ENCODE measurements around the gene RNF141. TPM values are rescaled to one million over a fixed set of nuclear protein-coding genes. Genes with fewer than 3 reads are reported as not detected.

Gene RNF141
- polyA plus RNA-seq, 3 donors = 32.8 to 44.6 (median 37.7) TPM

DNA sequence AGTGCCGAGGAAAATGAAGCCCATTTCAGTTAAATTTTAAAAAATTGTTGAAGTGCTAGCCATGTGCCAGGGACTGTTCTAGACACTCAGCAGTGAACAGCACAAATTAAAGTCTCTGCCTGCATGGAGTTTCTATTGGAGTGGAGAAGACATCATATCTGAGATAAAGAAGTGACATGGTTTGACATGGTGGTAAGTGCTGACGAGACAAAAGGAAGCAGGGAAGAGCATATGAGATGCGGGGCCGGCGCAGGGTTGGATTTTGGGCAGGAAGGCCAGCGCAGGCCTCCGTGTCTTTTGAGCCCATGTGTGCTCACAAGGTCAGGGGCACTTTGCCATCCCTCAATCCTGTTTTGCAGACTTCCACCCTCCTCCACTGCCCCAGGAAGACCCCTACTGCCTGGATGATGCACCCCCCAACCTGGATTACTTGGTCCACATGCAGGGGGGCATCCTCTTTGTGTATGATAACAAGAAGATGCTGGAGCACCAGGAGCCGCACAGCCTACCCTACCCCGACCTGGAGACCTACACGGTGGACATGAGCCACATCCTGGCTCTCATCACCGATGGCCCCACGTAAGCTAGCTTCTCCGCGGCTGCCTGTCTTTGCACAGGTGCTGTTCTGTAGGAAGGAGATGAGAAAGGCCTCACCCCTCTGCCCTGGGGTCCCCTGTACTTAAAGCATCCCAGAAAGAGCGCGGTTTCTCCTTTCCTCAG is 56.4 kb downstream of the RNF141 start:
- no peak for DNase-seq

GRCh38 chr11:10483584-10483983 is 57.4 kb downstream of the RNF141 start:
- no peak for DNase-seq

DNA sequence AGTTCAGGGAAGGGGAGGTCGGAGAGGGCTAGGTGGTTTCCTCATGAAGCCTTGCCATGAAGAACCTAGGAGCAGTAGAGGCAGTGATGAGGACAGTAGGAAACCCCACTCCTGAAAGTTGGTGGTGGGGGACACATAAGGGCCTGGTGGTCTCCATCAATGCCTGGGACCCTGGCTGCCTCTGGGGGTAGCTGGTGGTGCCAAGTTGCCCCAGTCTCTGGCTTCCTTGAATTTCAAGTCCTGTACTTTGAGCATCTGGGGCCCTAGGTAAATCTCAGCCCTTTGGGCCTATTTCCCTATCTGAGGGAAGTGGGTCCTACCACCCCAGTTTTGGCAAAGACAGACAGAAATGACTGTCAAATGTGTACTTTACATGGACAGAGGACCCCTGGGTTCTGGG is 57.8 kb downstream of the RNF141 start:
- no peak for DNase-seq

- no peak for DNase-seq
These were observed 59.2 kb downstream of the RNF141 start for GRCh38 chr11:10481560-10482349.

DNA sequence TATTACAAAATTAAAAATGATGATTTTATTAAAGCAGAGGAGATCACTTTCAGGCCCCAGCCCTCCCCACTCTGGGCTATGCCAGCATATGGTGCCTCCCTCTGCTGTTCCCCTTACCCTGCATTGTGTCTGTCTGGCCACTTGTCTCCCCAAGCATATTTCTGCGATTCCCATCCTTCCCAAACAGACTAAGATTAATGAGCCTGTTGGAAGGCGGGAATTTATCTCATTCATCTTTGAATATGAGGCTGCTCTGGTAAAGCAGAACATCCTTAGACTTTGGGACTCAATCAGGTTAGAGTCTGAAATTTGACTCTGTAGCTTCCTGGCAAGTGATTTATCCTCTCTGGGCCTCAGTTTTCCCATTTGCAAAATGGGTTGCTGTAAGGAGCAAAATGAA is 60.2 kb downstream of the RNF141 start:
- DNase-seq = no peak

- no peak for DNase-seq
These were observed 61.0 kb downstream of the RNF141 start for GRCh38 chr11:10480026-10480425.

DNA sequence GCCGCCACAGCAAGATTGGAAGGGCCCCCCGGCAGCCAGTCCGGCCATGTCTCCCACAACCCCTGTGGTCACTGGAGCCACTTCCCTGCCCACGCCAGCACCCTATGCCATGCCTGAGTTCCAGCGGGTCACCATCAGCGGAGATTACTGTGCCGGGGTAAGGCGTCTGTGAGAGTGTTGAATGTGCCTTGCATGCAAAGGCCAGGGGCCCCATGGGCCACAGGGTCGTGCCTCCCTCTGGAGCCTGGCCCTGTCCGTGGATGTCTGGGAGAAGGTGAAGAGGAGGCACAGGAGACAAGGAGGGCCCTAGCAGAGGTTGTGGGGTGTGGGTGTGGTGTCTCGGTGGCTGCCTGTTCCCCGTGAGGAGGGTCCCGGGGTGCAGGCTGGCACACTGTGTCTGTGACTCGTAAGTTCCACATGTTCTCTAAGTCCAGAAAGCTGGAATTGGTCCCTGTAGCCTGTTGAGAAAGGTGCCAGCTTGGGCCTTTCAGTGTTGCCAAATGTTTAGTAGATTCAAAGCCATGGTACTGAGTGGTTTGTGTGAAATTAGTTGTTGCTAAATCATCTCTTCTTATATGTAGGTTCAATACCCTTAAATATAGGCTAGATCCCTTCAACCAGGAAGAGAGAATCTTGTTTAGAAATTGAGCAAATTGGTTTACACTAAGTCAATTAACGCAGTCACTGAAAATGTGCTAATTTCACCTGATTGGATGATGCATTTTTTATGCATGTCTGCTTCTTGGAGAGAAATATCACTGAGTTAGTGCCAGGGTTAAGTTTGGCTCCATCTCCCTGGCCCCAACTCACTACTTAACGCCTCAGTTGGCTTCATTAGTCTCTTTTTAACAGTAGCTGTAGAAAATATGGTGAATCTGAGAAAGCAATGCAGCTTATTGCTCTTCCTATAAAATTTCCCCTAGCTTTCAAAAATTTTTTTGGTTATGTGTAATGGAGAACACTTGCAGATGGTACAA is 62.1 kb downstream of the RNF141 start:
- no peak for DNase-seq

DNA sequence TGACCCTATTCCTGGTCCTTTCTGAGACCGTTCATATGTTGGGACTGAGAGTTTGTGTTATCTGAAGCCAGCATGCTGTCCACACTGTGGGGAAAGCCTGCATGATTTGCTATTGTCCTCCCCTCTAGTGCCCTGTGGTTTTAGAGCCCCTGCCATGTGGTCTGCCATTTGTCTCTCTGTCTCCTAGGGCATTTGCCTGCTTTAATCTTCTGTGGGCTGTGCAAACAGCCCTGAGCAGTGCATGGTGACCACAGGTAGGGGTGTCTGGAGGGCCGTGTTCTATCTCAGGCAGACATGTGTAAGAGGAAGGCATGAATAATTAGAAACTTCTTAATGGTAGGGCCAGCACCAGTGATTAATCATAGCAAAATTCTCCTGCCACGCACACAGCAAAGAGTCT is 62.9 kb downstream of the RNF141 start:
- DNase-seq = no peak

GRCh38 chr11:10477690-10478046 is 63.3 kb downstream of the RNF141 start:
- no peak for DNase-seq

DNA sequence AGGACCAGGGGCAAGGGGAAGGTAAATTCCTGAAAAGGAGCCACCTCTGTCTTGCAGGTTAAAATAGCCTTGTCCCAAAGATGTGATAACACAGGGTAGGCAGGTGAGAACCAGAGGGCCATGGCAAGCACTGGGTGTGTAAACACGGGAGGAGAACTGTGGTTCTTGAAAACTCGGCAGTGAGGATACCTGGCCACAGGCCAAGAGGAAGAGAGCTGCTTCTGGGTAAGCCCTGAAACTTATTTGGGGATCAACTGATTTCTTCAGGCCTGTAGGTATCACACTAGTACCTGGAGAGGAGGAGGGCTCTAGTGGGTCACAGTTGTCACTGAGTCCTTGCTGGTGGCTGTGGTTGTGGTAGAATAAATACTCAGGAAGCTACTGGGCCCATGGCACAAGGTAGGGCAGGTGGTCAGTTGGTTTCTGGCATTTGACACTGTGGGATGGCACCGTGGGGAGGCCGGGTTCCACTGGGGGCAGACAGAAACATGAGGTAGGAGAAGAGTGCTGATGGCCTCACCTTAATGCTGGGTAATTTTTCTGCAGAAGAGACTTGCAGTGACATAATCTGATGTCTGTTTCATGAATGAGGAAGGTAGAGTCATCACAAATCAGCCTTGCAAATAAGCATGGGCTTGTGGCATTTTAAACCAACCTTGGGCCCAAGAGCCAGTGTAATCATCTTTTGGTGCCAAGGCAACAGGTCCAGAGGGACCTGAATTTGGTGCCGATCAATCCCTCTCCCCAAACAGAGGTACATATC is 63.9 kb downstream of the RNF141 start:
- DNase-seq = no peak

GRCh38 chr11:10476342-10476741 is 64.6 kb downstream of the RNF141 start:
- DNase-seq = no peak

DNA sequence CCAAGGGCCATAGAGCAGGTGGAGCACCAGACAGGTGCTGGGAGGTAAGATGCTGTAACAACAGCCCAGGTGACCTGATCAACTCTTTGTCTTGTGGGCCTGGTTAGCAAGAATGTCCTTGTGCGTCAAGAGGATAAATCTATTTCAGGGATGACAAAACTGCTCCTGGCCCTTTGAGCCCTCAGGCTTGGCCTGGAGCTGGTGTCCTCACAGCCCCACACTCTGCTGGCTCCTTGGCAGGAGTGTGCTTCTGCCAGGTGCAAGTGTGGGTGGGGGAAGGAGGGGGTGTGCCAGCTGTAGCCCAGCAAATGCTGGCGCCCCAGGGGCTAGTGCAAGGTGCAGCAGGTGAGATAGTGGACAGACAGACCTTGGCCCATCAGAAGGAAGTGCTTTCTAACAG is 66.4 kb downstream of the RNF141 start:
- no peak for DNase-seq

GRCh38 chr11:10473371-10473770 is 67.6 kb downstream of the RNF141 start:
- DNase-seq = no peak

DNA sequence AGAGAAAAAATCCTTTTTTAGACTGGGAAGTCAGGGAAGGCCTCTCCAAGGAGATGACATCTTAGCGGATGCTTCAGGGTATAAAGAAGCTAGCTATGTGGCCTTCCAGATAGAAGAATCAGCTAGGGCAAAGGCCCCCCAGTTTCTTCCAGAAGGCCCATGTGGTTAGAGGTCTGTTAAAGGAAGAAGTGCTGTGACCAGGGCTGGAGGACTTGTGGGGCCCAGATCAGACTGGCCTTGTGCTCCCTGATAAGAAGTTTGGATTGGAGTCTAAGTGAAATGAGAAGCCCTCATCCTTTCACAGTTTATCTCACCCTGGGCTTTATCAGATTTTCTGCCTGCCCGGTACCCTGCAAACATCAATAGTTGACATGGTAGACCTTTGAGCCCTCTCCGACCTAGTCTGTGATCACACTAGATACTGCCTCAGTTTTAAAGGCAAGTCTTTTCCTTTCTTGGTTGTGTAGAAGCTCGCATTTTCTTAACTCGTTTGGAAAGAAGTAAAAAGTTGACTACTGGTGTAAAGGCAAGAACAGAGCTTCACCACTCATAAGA is 78.2 kb downstream of the RNF141 start:
- DNase-seq = no peak

Other genes starting within 250 kb of the RNF141 start
- 10 to 100 TPM; 47.2 to 63.1 (median 53.7) TPM for gene SBF2, start 247.0 kb downstream of the RNF141 start, polyA plus RNA-seq (ENCODE audit: insufficient read length in 3 of 3)
- gene ADM, start 236.1 kb downstream of the RNF141 start, polyA plus RNA-seq (ENCODE audit: insufficient read length in 3 of 3) = 10 to 100 TPM in 1 of 3 donors, 1 to 10 TPM in 2; 9.2 to 10.3 (median 9.4) TPM
- 1 to 10 TPM; 5.6 to 8.1 (median 6.4) TPM for gene AMPD3, start 85.9 kb downstream of the RNF141 start, polyA plus RNA-seq (ENCODE audit: insufficient read length in 3 of 3)
- gene LYVE1, start 27.5 kb upstream of the RNF141 start, polyA plus RNA-seq (ENCODE audit: insufficient read length in 3 of 3) = 10 to 100 TPM; 57.7 to 75.5 (median 59.9) TPM
- gene IRAG1, start 152.6 kb upstream of the RNF141 start, polyA plus RNA-seq (ENCODE audit: insufficient read length in 3 of 3) = 10 to 100 TPM in 1 of 3 donors, 1 to 10 TPM in 2; 9.5 to 13.4 (median 9.5) TPM
- 10 to 100 TPM; 59.4 to 75.2 (median 65.3) TPM for gene CTR9, start 210.1 kb upstream of the RNF141 start, polyA plus RNA-seq (ENCODE audit: insufficient read length in 3 of 3)